ENCODE measurements around the gene GRM7. TPM values are rescaled to one million over a fixed set of nuclear protein-coding genes. Genes with fewer than 3 reads are reported as not detected.

Gene GRM7
- total and polyA plus RNA-seq, 4 donors: 0.20 to 1.3 (median 0.80) TPM

- 38 to 41% methylated on average over 1 of the region's 1 CpG for WGBS, 2 donors
- DNase-seq: no peak
- H3K27me3 ChIP-seq (ENCODE audit: control insufficient read depth in 3 of 3, insufficient read depth in 3 of 3, low read length in 2 of 3): no peaks in the 10 kb centered on the region
- H3K27ac ChIP-seq (ENCODE audit: low read depth in 1 of 2, low read length in 1 of 2): no peak overlapping the region
- H3K36me3 ChIP-seq (ENCODE audit: control insufficient read depth in 4 of 4, insufficient read depth in 4 of 4, low read length in 4 of 4): no peaks in the 10 kb centered on the region
- no peaks in the 10 kb centered on the region for H3K4me1 ChIP-seq (ENCODE audit: control insufficient read depth in 5 of 5, insufficient read depth in 5 of 5, low read length in 5 of 5)
- no peak overlapping the region for H3K9ac ChIP-seq (ENCODE audit: insufficient read depth in 1 of 2, low read length in 2 of 2)
- H3K4me3 ChIP-seq: no peak overlapping the region
- no peak for TF ChIP-seq CTCF (IDR thresholded peaks at IDR 0.05; ENCODE audit: control extremely low read depth, extremely low read depth)
- H3K9me3 ChIP-seq (ENCODE audit: control insufficient read depth in 4 of 4, insufficient read depth in 3 of 4, low read length in 3 of 4): no peaks in the 10 kb centered on the region
- no peak for ATAC-seq (ENCODE audit: insufficient read depth, low FRiP score)
Measured at GRCh38 chr3:7075117-7075516, 214.2 kb downstream of the GRM7 start.

- WGBS, 2 donors: 53 to 76% methylated on average over 1 of the region's 1 CpG
Measured at GRCh38 chr3:7075901-7076300, 215.0 kb downstream of the GRM7 start.

GRCh38 chr3:7082244-7082643, 221.3 kb downstream of the GRM7 start:
- Histone ChIP-seq H3K27me3 (ENCODE audit: control insufficient read depth in 3 of 3, insufficient read depth in 3 of 3, low read length in 2 of 3) (no peaks in the 10 kb centered on the region), H3K4me3 (no peak overlapping the region), H3K4me1 (ENCODE audit: control insufficient read depth in 5 of 5, insufficient read depth in 5 of 5, low read length in 5 of 5) (no peaks in the 10 kb centered on the region), H3K9ac (ENCODE audit: insufficient read depth in 1 of 2, low read length in 2 of 2) (no peak overlapping the region), H3K36me3 (ENCODE audit: control insufficient read depth in 4 of 4, insufficient read depth in 4 of 4, low read length in 4 of 4) (no peaks in the 10 kb centered on the region), H3K27ac (ENCODE audit: low read depth in 1 of 2, low read length in 1 of 2) (no peak overlapping the region), H3K9me3 (ENCODE audit: control insufficient read depth in 4 of 4, insufficient read depth in 3 of 4, low read length in 3 of 4) (peaks cover 0 to 2% (median 0%) of the 10 kb centered on the region in 4 donors)
- DNase-seq (no peak), ATAC-seq (ENCODE audit: insufficient read depth, low FRiP score) (no peak)
- WGBS, 2 donors: 91 to 96% methylated on average over 3 of the region's 3 CpGs
- no peak for TF ChIP-seq CTCF (IDR thresholded peaks at IDR 0.05; ENCODE audit: control extremely low read depth, extremely low read depth)

More at GRCh38 chr3:7075901-7076300, 215.0 kb downstream of the GRM7 start:
- no peak for DNase-seq
- ATAC-seq (ENCODE audit: insufficient read depth, low FRiP score): no peak
- Histone ChIP-seq H3K4me1 (ENCODE audit: control insufficient read depth in 5 of 5, insufficient read depth in 5 of 5, low read length in 5 of 5) (no peaks in the 10 kb centered on the region), H3K27me3 (ENCODE audit: control insufficient read depth in 3 of 3, insufficient read depth in 3 of 3, low read length in 2 of 3) (no peaks in the 10 kb centered on the region), H3K27ac (ENCODE audit: low read depth in 1 of 2, low read length in 1 of 2) (no peak overlapping the region), H3K9ac (ENCODE audit: insufficient read depth in 1 of 2, low read length in 2 of 2) (no peak overlapping the region), H3K9me3 (ENCODE audit: control insufficient read depth in 4 of 4, insufficient read depth in 3 of 4, low read length in 3 of 4) (no peaks in the 10 kb centered on the region), H3K4me3 (no peak overlapping the region), H3K36me3 (ENCODE audit: control insufficient read depth in 4 of 4, insufficient read depth in 4 of 4, low read length in 4 of 4) (no peaks in the 10 kb centered on the region)
- no peak for TF ChIP-seq CTCF (IDR thresholded peaks at IDR 0.05; ENCODE audit: control extremely low read depth, extremely low read depth)

- no peak for TF ChIP-seq CTCF (IDR thresholded peaks at IDR 0.05; ENCODE audit: control extremely low read depth, extremely low read depth)
Measured at GRCh38 chr3:7086417-7086816, 225.5 kb downstream of the GRM7 start.

More at GRCh38 chr3:7086417-7086816, 225.5 kb downstream of the GRM7 start:
- 70 to 76% methylated on average over 2 of the region's 2 CpGs for WGBS, 2 donors
- Histone ChIP-seq H3K27me3 (ENCODE audit: control insufficient read depth in 3 of 3, insufficient read depth in 3 of 3, low read length in 2 of 3) (no peaks in the 10 kb centered on the region), H3K9ac (ENCODE audit: insufficient read depth in 1 of 2, low read length in 2 of 2) (no peak overlapping the region), H3K4me1 (ENCODE audit: control insufficient read depth in 5 of 5, insufficient read depth in 5 of 5, low read length in 5 of 5) (no peaks in the 10 kb centered on the region), H3K9me3 (ENCODE audit: control insufficient read depth in 4 of 4, insufficient read depth in 3 of 4, low read length in 3 of 4) (peaks cover 0 to 2% (median 0%) of the 10 kb centered on the region in 4 donors), H3K27ac (ENCODE audit: low read depth in 1 of 2, low read length in 1 of 2) (no peak overlapping the region), H3K4me3 (no peak overlapping the region), H3K36me3 (ENCODE audit: control insufficient read depth in 4 of 4, insufficient read depth in 4 of 4, low read length in 4 of 4) (no peaks in the 10 kb centered on the region)
- ATAC-seq (ENCODE audit: insufficient read depth, low FRiP score): no peak
- no peak for DNase-seq

All from lung (tissue), 12 donors.